ENCODE data around the gene WDR82. TPM values are rescaled to one million over a fixed set of nuclear protein-coding genes. Genes with fewer than 3 reads are reported as not detected.
A peak's percentile ranks its signal among the peaks of the same experiment; 100 is the strongest.

The WDR82 gene
- total RNA-seq, 2 donors from 2014 or later: 78.4 to 84.2 TPM

DNA sequence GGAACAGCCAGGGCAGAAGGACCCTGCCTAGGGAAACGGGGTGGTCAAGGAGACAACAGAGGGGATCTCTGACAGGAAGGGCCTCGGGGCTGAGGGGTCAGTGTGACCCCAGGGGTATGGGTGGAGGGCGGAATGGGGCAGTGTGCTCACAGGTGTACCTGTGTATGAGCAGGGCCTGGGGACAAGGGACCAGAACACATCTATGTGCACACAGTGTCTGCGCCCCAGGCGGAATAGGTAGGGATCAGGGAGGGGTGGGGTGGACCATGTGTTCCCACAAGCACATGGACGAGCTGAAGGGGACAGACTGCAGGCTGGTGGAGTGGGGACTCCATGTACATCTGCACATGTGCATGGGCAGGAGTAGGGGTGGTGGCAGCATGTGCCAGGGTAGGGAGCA lies 48.0 kb downstream of the WDR82 start:
- Histone ChIP-seq H3K27ac (ENCODE audit: low read depth, low read length) (no peak overlapping the region), H3K27me3 (ENCODE audit: control insufficient read depth, insufficient read depth, low read length, poor library complexity, severe bottlenecking) (no peaks in the 10 kb centered on the region), H3K4me1 (ENCODE audit: control insufficient read depth, insufficient read depth, low read length) (no peaks in the 10 kb centered on the region), H3K9ac (ENCODE audit: extremely low read depth, low read length, poor library complexity, severe bottlenecking) (no peak overlapping the region), H3K4me3 (ENCODE audit: low read length) (no peak overlapping the region), H3K9me3 (ENCODE audit: control insufficient read depth, low read length) (no peaks in the 10 kb centered on the region), H3K36me3 (ENCODE audit: control insufficient read depth, insufficient read depth, low read length) (peaks cover 18% of the 10 kb centered on the region)
- TF ChIP-seq, protein P1, sequence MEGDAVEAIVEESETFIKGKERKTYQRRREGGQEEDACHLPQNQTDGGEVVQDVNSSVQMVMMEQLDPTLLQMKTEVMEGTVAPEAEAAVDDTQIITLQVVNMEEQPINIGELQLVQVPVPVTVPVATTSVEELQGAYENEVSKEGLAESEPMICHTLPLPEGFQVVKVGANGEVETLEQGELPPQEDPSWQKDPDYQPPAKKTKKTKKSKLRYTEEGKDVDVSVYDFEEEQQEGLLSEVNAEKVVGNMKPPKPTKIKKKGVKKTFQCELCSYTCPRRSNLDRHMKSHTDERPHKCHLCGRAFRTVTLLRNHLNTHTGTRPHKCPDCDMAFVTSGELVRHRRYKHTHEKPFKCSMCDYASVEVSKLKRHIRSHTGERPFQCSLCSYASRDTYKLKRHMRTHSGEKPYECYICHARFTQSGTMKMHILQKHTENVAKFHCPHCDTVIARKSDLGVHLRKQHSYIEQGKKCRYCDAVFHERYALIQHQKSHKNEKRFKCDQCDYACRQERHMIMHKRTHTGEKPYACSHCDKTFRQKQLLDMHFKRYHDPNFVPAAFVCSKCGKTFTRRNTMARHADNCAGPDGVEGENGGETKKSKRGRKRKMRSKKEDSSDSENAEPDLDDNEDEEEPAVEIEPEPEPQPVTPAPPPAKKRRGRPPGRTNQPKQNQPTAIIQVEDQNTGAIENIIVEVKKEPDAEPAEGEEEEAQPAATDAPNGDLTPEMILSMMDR (conservative IDR thresholded peaks at IDR 0.05): no peak
- Mint-ChIP-seq H3K36me3 (ENCODE audit: low read depth) (peaks cover 29% of the 10 kb centered on the region), H3K27me3 (ENCODE audit: insufficient read depth) (no peaks in the 10 kb centered on the region), H3K9me3 (no peaks in the 10 kb centered on the region), H3K4me1 (no peaks in the 10 kb centered on the region), H3K27ac (no peak overlapping the region), H3K4me3 (no peak overlapping the region)
- DNase-seq: no peak
- WGBS, 2 experiments (ENCODE audit: insufficient coverage in 1 of 2, insufficient read length in 1 of 2): 92 to 97% methylated on average over 6 of the region's 6 CpGs

DNA sequence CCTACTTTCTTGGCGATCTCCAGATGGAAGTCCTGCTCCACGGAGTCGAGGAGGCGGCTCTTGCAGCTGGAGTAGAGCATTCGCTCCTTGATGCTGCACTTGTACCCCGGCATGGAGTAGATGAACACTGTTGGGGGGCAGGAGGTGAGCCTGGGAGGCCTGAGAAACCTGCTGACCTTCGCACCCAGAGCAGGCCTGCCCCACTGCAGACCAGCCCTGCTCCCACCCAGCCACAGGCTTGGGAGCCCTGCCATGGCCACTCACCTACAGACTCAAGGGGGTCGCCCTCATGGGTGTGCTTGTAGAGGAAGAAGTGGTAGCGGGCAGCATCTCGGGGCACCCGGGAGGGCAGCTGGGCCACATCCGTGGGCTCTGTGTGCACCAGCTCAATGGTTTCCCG lies 48.8 kb downstream of the WDR82 start:
- no peak overlapping the region for H3K27ac Mint-ChIP-seq
- no peaks in the 10 kb centered on the region for H3K27me3 ChIP-seq (ENCODE audit: control insufficient read depth, insufficient read depth, low read length, poor library complexity, severe bottlenecking)
- no peaks in the 10 kb centered on the region for H3K9me3 ChIP-seq (ENCODE audit: control insufficient read depth, low read length)
- TF ChIP-seq, protein P1 (conservative IDR thresholded peaks at IDR 0.05): no peak
- no peaks in the 10 kb centered on the region for H3K4me1 ChIP-seq (ENCODE audit: control insufficient read depth, insufficient read depth, low read length)
- H3K4me3 Mint-ChIP-seq: no peak overlapping the region
- H3K9ac ChIP-seq (ENCODE audit: extremely low read depth, low read length, poor library complexity, severe bottlenecking): no peak overlapping the region
- peaks cover 18% of the 10 kb centered on the region for H3K36me3 ChIP-seq (ENCODE audit: control insufficient read depth, insufficient read depth, low read length)
- H3K36me3 Mint-ChIP-seq (ENCODE audit: low read depth): peaks cover 29% of the 10 kb centered on the region
- H3K27ac ChIP-seq (ENCODE audit: low read depth, low read length): no peak overlapping the region
- no peaks in the 10 kb centered on the region for H3K27me3 Mint-ChIP-seq (ENCODE audit: insufficient read depth)
- H3K4me3 ChIP-seq (ENCODE audit: low read length): no peak overlapping the region
- H3K9me3 Mint-ChIP-seq: no peaks in the 10 kb centered on the region
- DNase-seq: peak; percentile 17
- 95 to 97% methylated on average over 7 to 13 of the region's 13 CpGs for WGBS, 2 experiments (ENCODE audit: insufficient coverage in 1 of 2, insufficient read length in 1 of 2)
- no peaks in the 10 kb centered on the region for H3K4me1 Mint-ChIP-seq

DNA sequence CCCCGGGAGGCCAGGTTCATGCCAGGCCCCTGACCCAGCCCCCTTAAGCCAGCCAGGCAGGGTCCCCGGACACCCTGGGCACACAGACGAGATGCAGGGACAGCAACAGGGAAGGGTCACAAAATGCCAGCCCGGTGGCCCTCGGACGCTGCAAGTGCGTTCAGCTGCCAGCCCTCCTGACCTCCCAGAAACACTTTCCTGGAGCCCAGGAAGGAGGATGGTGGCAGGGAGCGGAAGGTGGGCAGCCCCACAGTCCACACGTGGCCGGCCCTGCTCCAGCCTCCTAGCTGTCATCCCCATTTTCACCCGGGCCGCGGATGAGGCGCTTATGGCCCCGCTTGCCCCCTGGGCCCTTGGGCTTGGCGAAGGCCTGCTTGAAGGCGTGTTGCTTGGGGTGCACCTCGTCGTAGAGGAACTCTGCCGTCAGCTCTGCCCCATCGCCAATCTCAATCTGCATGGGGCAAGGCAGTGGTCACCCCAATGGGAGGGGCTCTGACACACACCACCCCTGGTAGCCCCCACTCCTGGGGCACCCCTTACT lies 49.6 kb downstream of the WDR82 start:
- H3K4me3 Mint-ChIP-seq: no peak overlapping the region
- TF ChIP-seq, protein P1 (conservative IDR thresholded peaks at IDR 0.05): no peak
- no peaks in the 10 kb centered on the region for H3K4me1 Mint-ChIP-seq
- no peaks in the 10 kb centered on the region for H3K9me3 Mint-ChIP-seq
- no peak for DNase-seq
- H3K27ac Mint-ChIP-seq: no peak overlapping the region
- Histone ChIP-seq H3K9ac (ENCODE audit: extremely low read depth, low read length, poor library complexity, severe bottlenecking) (no peak overlapping the region), H3K36me3 (ENCODE audit: control insufficient read depth, insufficient read depth, low read length) (peaks cover 18% of the 10 kb centered on the region), H3K4me1 (ENCODE audit: control insufficient read depth, insufficient read depth, low read length) (no peaks in the 10 kb centered on the region), H3K9me3 (ENCODE audit: control insufficient read depth, low read length) (no peaks in the 10 kb centered on the region), H3K4me3 (ENCODE audit: low read length) (no peak overlapping the region), H3K27ac (ENCODE audit: low read depth, low read length) (no peak overlapping the region), H3K27me3 (ENCODE audit: control insufficient read depth, insufficient read depth, low read length, poor library complexity, severe bottlenecking) (no peaks in the 10 kb centered on the region)
- H3K27me3 Mint-ChIP-seq (ENCODE audit: insufficient read depth): no peaks in the 10 kb centered on the region
- 95% methylated on average over 17 to 21 of the region's 21 CpGs for WGBS, 2 experiments (ENCODE audit: insufficient coverage in 1 of 2, insufficient read length in 1 of 2)
- H3K36me3 Mint-ChIP-seq (ENCODE audit: low read depth): peaks cover 24% of the 10 kb centered on the region

Measured in endodermal cell (in vitro differentiated cells).